GM19395 (cell line): ENCODE data around the gene PFKFB3.
"Not testable (repeated sequence)": the region's sequence is repeated elsewhere in the genome, so short reads cannot be mapped to it uniquely, and the experiment has no call there.

Experiments
- ATAC-seq: cut with Tn5 transposase; IDR thresholded peaks from one replicate; pipeline ENCODE4 v1.9.1; 2021; ENCODE audit warnings: mild to moderate bottlenecking, moderate library complexity; ENCODE audit not compliant: unreplicated experiment

Gene PFKFB3

GRCh38 chr10:6202684-6203330 is at the start of gene PFKFB3:
Gene PFKFB3, plus strand, starts transcription at chr10:6202932. Its CDS starts 329 bp downstream, at chr10:6203261.
- ATAC-seq = peak; percentile 62

DNA sequence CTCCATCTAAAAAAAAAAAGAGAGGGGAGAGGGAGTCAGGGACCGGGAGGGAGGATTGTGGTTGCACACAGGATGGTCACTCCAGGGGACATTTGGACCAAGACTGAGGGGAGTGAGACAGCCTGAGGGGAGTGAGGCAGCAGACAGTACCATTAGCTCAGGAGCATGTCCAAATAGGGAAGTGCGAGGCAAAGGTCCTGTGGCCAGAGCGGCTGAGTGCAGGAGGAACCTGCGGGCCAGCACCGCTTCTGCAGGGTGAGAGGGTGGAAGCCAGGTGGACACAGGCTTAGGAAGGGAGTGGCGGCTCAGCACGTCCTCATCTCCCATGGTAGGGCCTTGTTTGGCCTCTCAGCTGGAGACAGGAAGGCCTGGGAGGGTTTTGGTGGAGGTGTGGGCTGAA is 48.9 kb upstream of the PFKFB3 start:
- ATAC-seq = no peak

GRCh38 chr10:6154566-6154965 is 48.2 kb upstream of the PFKFB3 start:
- ATAC-seq = no peak

GRCh38 chr10:6158276-6158675 is 44.5 kb upstream of the PFKFB3 start:
- ATAC-seq = no peak

DNA sequence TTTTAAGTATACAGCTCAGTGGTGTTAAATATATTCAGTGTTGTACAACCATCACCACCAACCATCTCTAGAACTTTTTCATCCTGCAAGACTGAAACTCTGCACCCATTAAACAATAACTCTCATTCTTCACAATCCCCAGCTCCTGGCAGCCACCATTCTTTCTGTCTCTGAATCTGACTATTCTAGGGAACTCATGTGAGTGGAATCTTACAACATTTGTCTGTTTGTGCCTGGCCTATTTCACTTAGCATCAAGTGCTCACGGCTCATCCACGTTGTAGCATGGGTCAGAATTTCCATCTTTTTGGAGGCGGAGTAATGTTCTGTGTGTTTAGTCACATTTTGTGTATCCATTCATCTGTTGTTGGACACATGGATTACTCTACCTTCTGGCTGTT is 40.8 kb upstream of the PFKFB3 start:
- ATAC-seq = no peak

DNA sequence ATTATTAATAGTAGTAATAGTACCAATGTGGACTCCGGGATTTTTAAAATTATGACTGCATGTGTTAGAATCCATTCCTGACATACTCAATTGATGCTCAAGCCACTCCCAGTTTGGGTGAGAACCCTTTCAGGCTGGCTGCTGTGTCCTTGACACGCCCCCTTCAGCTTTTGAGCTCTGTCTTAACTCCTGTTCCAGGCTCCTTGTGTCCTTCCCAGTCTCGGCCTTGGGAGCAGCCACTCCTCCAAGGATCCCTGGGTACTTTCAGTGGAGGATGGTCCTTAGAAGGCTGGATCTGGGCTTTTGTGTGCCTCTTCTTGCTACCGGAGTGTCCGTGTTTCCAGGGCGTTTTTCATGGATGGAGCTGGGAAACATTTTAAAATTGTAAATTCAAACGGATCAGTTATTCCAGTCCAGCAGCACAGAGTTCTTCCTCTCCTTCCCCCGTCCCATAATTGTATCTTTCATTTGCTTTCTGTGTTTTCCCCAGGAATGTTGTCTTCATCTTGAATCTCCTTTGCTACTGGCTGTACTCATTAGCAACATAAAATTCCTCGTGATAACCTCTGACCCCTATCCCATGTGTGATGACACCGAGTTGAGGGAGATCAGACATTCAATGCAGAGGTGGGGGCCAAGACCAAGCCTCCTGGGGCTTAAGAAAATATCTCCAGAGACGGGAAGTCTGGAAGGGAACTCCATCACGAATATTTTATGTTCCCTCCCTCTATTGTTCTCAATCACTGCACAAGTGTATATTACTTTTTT is 40.0 kb upstream of the PFKFB3 start:
- ATAC-seq = no peak

DNA sequence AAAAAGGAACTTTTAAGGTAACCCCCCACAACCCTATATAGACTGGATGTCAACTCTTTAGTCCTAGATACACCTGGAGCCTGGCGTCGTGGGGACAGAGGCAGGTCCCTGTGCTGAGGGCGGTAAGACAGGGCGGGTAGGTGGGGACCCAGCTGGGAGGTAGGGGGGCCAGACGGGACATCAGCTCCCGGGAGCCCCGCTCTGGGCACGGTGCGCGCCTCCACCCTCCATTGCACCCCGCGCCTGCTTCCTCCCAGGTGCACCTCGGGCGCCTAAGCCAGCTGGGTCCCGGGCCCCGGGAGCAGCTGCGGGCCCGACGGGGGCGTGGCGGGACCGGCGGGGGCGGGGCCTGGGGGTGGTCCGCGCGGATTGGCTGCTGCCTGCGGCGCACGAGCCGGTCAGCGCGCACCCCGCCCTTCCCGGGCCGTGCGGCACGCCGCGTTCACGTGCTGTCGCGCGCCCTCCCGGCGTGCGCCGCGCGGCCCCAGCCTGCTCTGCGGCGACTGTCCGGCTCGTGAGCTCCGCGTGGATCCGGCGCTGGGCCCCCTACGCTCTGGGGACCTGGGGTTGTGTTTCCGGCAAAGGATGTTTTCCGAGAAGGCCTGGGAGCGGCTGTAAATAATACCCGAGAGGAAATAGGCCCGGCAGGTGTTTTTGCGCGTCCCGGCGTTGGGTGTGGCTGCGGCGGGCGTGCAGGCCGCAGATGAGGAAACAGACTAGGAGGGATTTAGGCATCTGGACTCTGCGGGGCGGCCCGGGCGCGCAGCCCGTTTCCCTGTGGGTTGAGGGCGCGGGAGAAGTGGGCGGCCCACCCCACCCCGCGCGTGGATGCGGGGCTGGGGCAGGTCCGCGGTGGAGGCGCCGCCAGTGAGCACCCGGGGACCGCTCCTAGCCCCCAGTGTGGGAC is 39.1 kb upstream of the PFKFB3 start:
- peak; percentile 93 for ATAC-seq

- ATAC-seq = no peak
These were observed 38.2 kb upstream of the PFKFB3 start for GRCh38 chr10:6164271-6165095.

DNA sequence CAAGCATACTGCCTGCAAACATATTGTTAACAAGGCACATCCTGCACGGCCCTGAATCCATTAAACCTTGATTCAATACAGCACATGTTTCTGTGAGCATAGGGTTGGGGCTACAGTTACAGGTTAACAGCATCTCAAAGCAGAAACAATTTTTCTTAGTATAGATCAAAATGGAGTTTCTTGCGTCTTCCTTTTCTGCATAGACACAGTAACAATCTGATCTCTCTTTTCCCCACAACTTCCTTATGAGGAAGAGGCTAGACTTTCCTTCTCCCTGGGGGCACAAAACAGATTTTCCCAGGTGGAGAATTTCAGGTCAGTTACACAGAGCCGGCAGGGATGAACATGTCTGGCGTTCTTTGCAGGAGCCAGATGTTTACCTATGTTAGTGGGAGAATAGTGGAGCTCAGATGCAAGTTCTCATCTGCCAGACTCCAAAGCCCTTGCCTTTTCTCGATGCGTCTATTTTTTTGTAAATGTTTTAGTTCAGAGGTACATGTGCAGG is 37.5 kb upstream of the PFKFB3 start:
- no peak for ATAC-seq

DNA sequence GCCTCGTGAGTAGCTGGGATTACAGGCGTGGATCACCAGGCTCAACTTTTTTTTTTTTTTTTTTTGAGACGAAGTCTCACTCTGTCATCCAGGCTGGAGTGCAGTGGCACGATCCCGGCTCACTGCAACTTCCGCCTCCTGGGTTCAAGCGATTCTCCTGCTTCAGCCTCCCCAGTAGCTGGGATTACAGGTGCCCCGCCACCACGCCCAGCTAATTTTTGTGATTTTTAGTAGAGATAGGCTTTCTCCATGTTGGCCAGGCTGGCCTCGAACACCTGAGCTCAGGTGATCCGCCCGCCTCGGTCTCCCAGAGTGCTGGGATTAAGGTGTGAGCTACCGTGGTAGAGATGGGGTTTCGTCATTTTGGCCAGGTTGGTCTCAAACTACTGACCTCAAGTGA is 36.8 kb upstream of the PFKFB3 start:
- ATAC-seq = not testable (repeated sequence)

GRCh38 chr10:6167456-6167855 is 35.3 kb upstream of the PFKFB3 start:
- no peak for ATAC-seq

GRCh38 chr10:6168084-6168483 is 34.6 kb upstream of the PFKFB3 start:
- ATAC-seq = no peak

DNA sequence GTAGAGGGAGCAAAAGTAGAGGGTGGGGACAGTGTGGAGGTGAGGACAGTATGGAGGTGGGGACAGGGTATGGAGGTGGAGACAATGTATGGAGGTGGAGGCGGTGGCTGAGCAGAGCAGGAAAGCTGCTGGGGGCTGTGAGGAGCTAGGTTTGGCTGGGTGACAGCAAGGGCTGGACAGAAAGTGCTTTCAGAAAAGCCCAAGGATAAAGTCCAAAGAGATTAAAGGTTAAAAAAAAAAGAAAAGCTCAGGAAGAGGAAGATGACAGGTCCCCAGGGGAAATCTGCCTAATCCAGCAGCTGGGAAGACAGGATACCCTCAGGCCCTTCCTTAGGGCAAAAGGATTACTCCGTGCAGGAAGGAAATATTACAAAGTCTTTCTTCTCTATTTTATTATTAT is 32.1 kb upstream of the PFKFB3 start:
- ATAC-seq = no peak

GRCh38 chr10:6171881-6172695 is 30.6 kb upstream of the PFKFB3 start:
- ATAC-seq = no peak

- no peak for ATAC-seq
These were observed 29.5 kb upstream of the PFKFB3 start for GRCh38 chr10:6173203-6173602.

DNA sequence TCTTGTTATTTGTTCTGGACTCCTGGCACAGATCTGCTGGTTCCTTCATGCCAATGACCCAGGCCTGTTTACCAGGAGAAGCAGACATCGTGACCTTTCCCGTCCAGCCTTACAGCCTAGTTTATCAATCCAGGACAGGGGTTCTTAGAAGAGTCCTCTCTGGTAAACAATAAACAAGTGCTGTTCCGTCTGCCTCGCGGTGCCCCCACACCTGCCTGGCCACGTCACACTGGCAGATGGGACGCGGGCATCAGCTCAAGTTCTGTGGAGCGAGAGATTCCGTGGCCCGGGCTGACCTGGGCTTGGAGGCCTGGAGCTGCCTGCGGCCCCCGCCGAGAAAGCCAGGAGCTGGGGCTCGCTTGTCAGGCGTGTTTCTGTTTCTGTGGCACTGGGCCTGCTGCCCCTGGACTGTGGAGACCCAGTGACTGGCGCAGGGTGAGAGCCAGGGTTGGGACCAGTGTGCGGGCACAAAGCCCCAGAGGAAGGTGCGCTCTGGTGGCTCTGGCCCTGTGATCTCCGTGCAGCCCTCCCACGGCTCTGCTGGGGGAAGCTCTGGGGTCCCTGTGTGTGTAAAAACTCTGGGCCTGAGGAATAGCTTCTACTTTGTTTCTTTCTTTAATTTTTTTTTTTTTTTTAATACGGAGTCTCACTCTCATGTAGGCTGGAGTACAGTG is 28.4 kb upstream of the PFKFB3 start:
- ATAC-seq = no peak

GRCh38 chr10:6175329-6176055 is 27.2 kb upstream of the PFKFB3 start:
- ATAC-seq = no peak

DNA sequence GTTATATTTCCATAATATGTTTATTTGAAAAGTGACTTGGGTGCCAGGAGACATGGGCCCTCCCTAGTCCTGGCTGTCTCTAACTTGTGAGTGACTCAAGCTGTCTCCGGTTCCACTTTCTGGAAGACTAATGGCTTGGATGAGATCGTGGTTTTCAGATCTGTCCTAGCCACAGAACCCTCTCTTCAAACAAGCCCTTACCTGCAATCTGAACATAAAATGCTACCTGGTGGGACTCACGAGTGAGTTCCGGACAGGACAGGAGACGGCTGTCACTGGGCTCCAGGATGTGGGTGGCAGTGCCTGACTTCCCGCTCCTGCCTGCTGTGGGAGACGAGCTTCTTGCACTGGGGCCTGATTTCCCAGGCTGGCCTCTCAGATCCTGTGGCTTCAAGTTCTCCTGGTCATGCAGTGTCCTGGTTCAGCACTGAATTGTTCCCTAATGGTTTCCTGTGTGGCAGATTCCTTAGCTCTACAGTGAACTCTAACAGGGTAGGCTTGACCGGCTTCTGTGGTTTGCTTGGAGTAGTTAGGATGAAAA is 26.0 kb upstream of the PFKFB3 start:
- ATAC-seq = no peak
